CD4-positive, alpha-beta T cell (primary cell): ENCODE results near the gene CHST6. TPM values are rescaled to one million over a fixed set of nuclear protein-coding genes. Genes with fewer than 3 reads are reported as not detected.

Experiments used
- ATAC-seq: fragments of 200-7000 bp; cut with Tn5 transposase; one replicate; pipeline ENCODE4 v1.10.0; 2022; ENCODE audit warnings: mild to moderate bottlenecking; ENCODE audit not compliant: poor library complexity
- CTCF ChIA-PET: fragments of 350-600 bp; sonication (Branson Sonifier 250); formaldehyde crosslinking; loops from one replicate; lab custom pipeline; 2021; ENCODE audit warnings: antibody characterized with exemption, inconsistent platforms; lab: Charles Lee
- POLR2A ChIA-PET: fragments of 350-600 bp; sonication (Branson Sonifier 250); formaldehyde crosslinking; loops from one replicate; lab custom pipeline; 2021; ENCODE audit warnings: antibody characterized with exemption, inconsistent platforms; lab: Charles Lee
- DNase-seq, 14 experiments: peaks; one replicate each; pipeline ENCODE4 v3.0.0-alpha.2; 2013 to 2020; ENCODE audit warnings: mixed read lengths in 2 of 14
- H3K27ac ChIP-seq, 2 donors: one replicate each; pipeline versions ENCODE4 v1.5.1 to v1.7.0; 2013; ENCODE audit warnings: low read length in 2 of 2, low read depth in 1 of 2, mild to moderate bottlenecking in 1 of 2
- H3K27me3 ChIP-seq, 2 experiments: 1 replicate in 1 of 2; 2 replicates in 1 of 2; pipeline versions ENCODE4 v1.6.1 to v1.7.0; 2013; ENCODE audit warnings: low read length in 2 of 2, control low read depth in 1 of 2, mild to moderate bottlenecking in 1 of 2, moderate library complexity in 1 of 2; ENCODE audit not compliant: insufficient read depth in 2 of 2, control insufficient read depth in 1 of 2
- H3K36me3 ChIP-seq: one replicate; pipeline ENCODE4 v1.6.1; 2013; ENCODE audit warnings: low read length, control low read depth; ENCODE audit not compliant: insufficient read depth
- H3K4me1 ChIP-seq: one replicate; pipeline ENCODE4 v1.6.1; 2013; ENCODE audit warnings: low read length, control low read depth; ENCODE audit not compliant: insufficient read depth
- H3K4me3 ChIP-seq: one replicate; pipeline ENCODE4 v1.5.1; 2013; ENCODE audit warnings: mild to moderate bottlenecking, low read length, moderate library complexity
- H3K9me3 ChIP-seq, 2 experiments: 1 replicate in 1 of 2; 2 replicates in 1 of 2; pipeline versions ENCODE4 v1.6.1 to v1.7.0; 2013; ENCODE audit warnings: low read length in 2 of 2, mild to moderate bottlenecking in 2 of 2, control low read depth in 1 of 2, moderate library complexity in 1 of 2; ENCODE audit not compliant: control insufficient read depth in 1 of 2, insufficient read depth in 1 of 2
- H3K27ac Mint-ChIP-seq: one replicate; pipeline ENCODE4 v1.8.0; 2020; ENCODE audit warnings: mixed read lengths
- H3K27me3 Mint-ChIP-seq: one replicate; pipeline ENCODE4 v1.8.0; 2021; ENCODE audit warnings: mixed read lengths
- H3K36me3 Mint-ChIP-seq: one replicate; pipeline ENCODE4 v1.8.0; 2021; ENCODE audit warnings: low read depth, mixed read lengths
- H3K4me1 Mint-ChIP-seq: one replicate; pipeline ENCODE4 v1.8.0; 2021; ENCODE audit warnings: low read depth, mixed read lengths
- H3K4me3 Mint-ChIP-seq: one replicate; pipeline ENCODE4 v1.8.0; 2020; ENCODE audit warnings: mild to moderate bottlenecking, mixed read lengths
- H3K9me3 Mint-ChIP-seq: one replicate; pipeline ENCODE4 v1.8.0; 2020; ENCODE audit warnings: mixed read lengths
- CTCF ChIP-seq: fragments of 200-600 bp; IDR thresholded peaks from one replicate; pipeline ENCODE4 v1.8.0; 2022; ENCODE audit warnings: antibody characterized with exemption, mild to moderate bottlenecking
- intact Hi-C, 2 experiments: fragments of 100-400 bp; cut with DNase I in 1 of 2; cut with micrococcal nuclease in 1 of 2; formaldehyde crosslinking; loops; one replicate each; pipeline versions ENCODE4 v1.15.1 to v1.9.0; 2023 to 2025; cut with DNase I, micrococcal nuclease
- total RNA-seq, 174 experiments: library from RNA in 2 of 174; stranded (reverse) in 2 of 174; gene quantifications; one replicate each; pipeline ENCODE4 v1.2.3 and lab custom pipeline; 2021 to 2026

The CHST6 gene
- total RNA-seq, 2 experiments from 2014 or later = not detected

- ATAC-seq = no peak
- Histone ChIP-seq H3K9me3 (peaks cover 0 to 13% of the 10 kb centered on the region in 2 experiments), H3K4me1 (no peaks in the 10 kb centered on the region), H3K4me3 (no peak overlapping the region), H3K36me3 (no peaks in the 10 kb centered on the region), H3K27me3 (no peaks in the 10 kb centered on the region), H3K27ac (no peak overlapping the region)
- no peak overlapping the region for H3K4me3 Mint-ChIP-seq
- TF ChIP-seq CTCF = no peak
- ChIA-PET POLR2A (no interaction called here), CTCF (no interaction called here)
- no peaks in the 10 kb centered on the region for H3K36me3 Mint-ChIP-seq
- no peaks in the 10 kb centered on the region for H3K4me1 Mint-ChIP-seq
- no peak for DNase-seq
- intact Hi-C loops = no loop called here
- peaks cover 15% of the 10 kb centered on the region for H3K27me3 Mint-ChIP-seq
- H3K9me3 Mint-ChIP-seq = no peaks in the 10 kb centered on the region
- no peak overlapping the region for H3K27ac Mint-ChIP-seq
Measured at GRCh38 chr16:75475420-75475847, 19.8 kb downstream of the CHST6 start.

DNA sequence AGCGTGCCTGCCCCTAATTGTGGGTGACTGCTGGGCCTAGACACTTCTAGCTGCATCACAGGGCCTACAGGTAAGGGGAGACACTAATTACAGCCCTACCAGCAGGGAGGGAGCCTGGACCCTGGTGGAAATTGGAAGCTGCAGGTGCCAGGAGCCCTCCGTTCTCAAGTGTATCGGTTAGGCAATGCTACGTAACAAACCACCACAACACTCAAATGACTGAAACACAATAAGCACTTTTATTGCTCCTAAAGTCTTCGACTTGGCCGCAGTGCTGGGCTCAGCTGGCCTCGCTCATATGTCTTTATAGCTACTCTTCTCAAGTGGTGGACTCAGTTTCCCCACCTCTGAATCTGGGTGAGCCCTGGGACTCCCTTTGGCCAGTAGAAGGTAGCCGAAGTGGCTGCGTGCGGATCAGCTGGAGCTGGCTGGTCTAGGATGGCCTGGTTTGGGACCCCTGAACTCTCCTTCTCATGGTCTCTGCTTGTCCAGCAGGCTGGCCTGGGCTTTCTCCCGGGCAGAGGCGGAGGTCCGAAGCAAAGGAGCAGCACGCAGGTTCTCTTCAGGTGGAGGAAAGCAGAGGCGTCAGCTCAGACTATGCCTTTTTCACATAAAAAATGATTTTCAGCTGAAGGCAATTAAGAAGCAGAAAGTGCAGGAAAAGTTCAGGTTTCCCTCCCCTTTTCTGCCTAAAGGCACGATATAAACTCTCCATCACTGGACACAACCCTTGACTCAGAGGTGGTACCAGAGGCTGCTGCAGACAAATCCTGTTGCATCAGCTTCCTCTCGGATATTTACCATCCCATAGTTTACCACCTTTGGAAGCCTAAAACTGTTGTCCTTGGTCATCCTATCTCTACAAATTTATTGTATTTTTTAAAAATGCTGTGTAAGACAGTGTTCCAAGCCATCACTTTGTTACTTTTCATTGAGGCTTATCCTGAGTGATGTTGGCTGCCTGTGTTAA lies 22.0 kb downstream of the CHST6 start:
- intact Hi-C loops = no loop called here
- no peaks in the 10 kb centered on the region for H3K36me3 Mint-ChIP-seq

More for the DNA sequence above, 22.0 kb downstream of the CHST6 start:
- H3K4me1 Mint-ChIP-seq = no peaks in the 10 kb centered on the region
- no peak overlapping the region for H3K4me3 ChIP-seq
- no peak for ATAC-seq
- no peak for TF ChIP-seq CTCF
- H3K4me3 Mint-ChIP-seq = no peak overlapping the region
- H3K27me3 ChIP-seq = no peaks in the 10 kb centered on the region
- no peaks in the 10 kb centered on the region for H3K9me3 Mint-ChIP-seq
- H3K36me3 ChIP-seq = no peaks in the 10 kb centered on the region
- no peaks in the 10 kb centered on the region for H3K9me3 ChIP-seq
- H3K27ac ChIP-seq = no peak overlapping the region
- ChIA-PET POLR2A (interaction anchor here (0.7 kb wide), 1 partner anchor 28 kb away, joined by 3 read pairs; no protein-coding TSS in a partner anchor), CTCF (interaction anchor here (1.2 to 1.5 kb wide), 2 partner anchors 77 to 148 kb away, joined by 4 read pairs; no protein-coding TSS in a partner anchor)
- H3K4me1 ChIP-seq = no peaks in the 10 kb centered on the region
- no peak overlapping the region for H3K27ac Mint-ChIP-seq
- peaks cover 9% of the 10 kb centered on the region for H3K27me3 Mint-ChIP-seq
- DNase-seq = no peak
